H9 (cell line): ENCODE data around the gene MAPK6. TPM values are rescaled to one million over a fixed set of nuclear protein-coding genes. Genes with fewer than 3 reads are reported as not detected.

ENCODE experiments used
- DNase-seq: peaks from one replicate; pipeline ENCODE4 v3.0.0-alpha.2; 2017
- H2AFZ ChIP-seq: one replicate; pipeline ENCODE4 v1.6.1; 2013; ENCODE audit warnings: mild to moderate bottlenecking, low read length, control low read depth, moderate library complexity
- H2AK5ac ChIP-seq: 2 replicates; pipeline ENCODE4 v1.6.1; 2013; ENCODE audit warnings: low read length, control low read depth, mixed read lengths; ENCODE audit not compliant: insufficient read length
- H2BK120ac ChIP-seq: one replicate; pipeline ENCODE4 v1.6.1; 2013; ENCODE audit warnings: low read depth, mild to moderate bottlenecking, low read length, control low read depth, inconsistent platforms; ENCODE audit not compliant: poor library complexity, severe bottlenecking
- H2BK12ac ChIP-seq: 2 replicates; pipeline ENCODE4 v1.6.1; 2013; ENCODE audit warnings: low read length, control low read depth, mixed read lengths, low read depth; ENCODE audit not compliant: insufficient read length
- H2BK15ac ChIP-seq: 2 replicates; pipeline ENCODE4 v1.6.1; 2013; ENCODE audit warnings: low read depth, low read length, control low read depth
- H2BK20ac ChIP-seq: one replicate; pipeline ENCODE4 v1.6.1; 2013; ENCODE audit warnings: low read depth, mild to moderate bottlenecking, low read length, control low read depth, inconsistent platforms; ENCODE audit not compliant: poor library complexity, severe bottlenecking
- H2BK5ac ChIP-seq: 2 replicates; pipeline ENCODE4 v1.6.1; 2013; ENCODE audit warnings: low read length, control low read depth, mixed read lengths; ENCODE audit not compliant: insufficient read length
- H3K14ac ChIP-seq: 2 replicates; pipeline ENCODE4 v1.6.1; 2013; ENCODE audit warnings: low read length, control low read depth; ENCODE audit not compliant: insufficient read depth
- H3K18ac ChIP-seq: 2 replicates; pipeline ENCODE4 v1.6.1; 2013; ENCODE audit warnings: low read depth, mild to moderate bottlenecking, mixed read lengths, low read length, control low read depth; ENCODE audit not compliant: insufficient read length
- H3K23ac ChIP-seq: 2 replicates; pipeline ENCODE4 v1.6.1; 2013; ENCODE audit warnings: low read length, control low read depth, mixed read lengths, low read depth; ENCODE audit not compliant: insufficient read length
- H3K23me2 ChIP-seq: 2 replicates; pipeline ENCODE4 v1.6.1; 2013; ENCODE audit warnings: low read depth, mild to moderate bottlenecking, mixed read lengths, low read length, control low read depth; ENCODE audit not compliant: insufficient read length, poor library complexity, severe bottlenecking
- H3K27ac ChIP-seq: 2 replicates; pipeline ENCODE4 v1.5.1; 2013; ENCODE audit warnings: low read length, control low read depth, mixed read lengths, low read depth; ENCODE audit not compliant: insufficient read length
- H3K27me3 ChIP-seq: 2 replicates; pipeline ENCODE4 v1.6.1; 2013; ENCODE audit warnings: low read length, control low read depth, inconsistent platforms; ENCODE audit not compliant: insufficient read depth
- H3K4ac ChIP-seq: 2 replicates; pipeline ENCODE4 v1.6.1; 2013; ENCODE audit warnings: low read depth, mild to moderate bottlenecking, control low read depth, inconsistent platforms, low read length, moderate library complexity
- H3K4me1 ChIP-seq: 2 replicates; pipeline ENCODE4 v1.6.1; 2013; ENCODE audit warnings: low read length, control low read depth, inconsistent platforms; ENCODE audit not compliant: insufficient read depth
- H3K4me2 ChIP-seq: 2 replicates; pipeline ENCODE4 v1.6.1; 2013; ENCODE audit warnings: low read length, control low read depth, mixed read lengths; ENCODE audit not compliant: insufficient read length, insufficient read depth
- H3K56ac ChIP-seq: 2 replicates; pipeline ENCODE4 v1.6.1; 2013; ENCODE audit warnings: low read depth, mild to moderate bottlenecking, mixed read lengths, low read length, control low read depth; ENCODE audit not compliant: insufficient read length
- H3K79me1 ChIP-seq: 2 replicates; pipeline ENCODE4 v1.6.1; 2013; ENCODE audit warnings: low read depth, mild to moderate bottlenecking, moderate library complexity, low read length, control low read depth, inconsistent platforms; ENCODE audit not compliant: insufficient read depth, poor library complexity, severe bottlenecking
- H3K79me2 ChIP-seq: 2 replicates; pipeline ENCODE4 v1.6.1; 2013; ENCODE audit warnings: low read length, control low read depth, inconsistent platforms; ENCODE audit not compliant: insufficient read depth
- H3K9ac ChIP-seq: 2 replicates; pipeline ENCODE4 v1.6.1; 2013; ENCODE audit warnings: low read length, control low read depth, mixed read lengths; ENCODE audit not compliant: insufficient read length; ENCODE audit errors: extremely low read depth
- H3K9me3 ChIP-seq: one replicate; pipeline ENCODE4 v1.6.1; 2013; ENCODE audit warnings: low read depth, low read length, inconsistent platforms; ENCODE audit not compliant: control insufficient read depth
- H3T11ph ChIP-seq: one replicate; pipeline ENCODE4 v1.6.1; 2013; ENCODE audit warnings: mild to moderate bottlenecking, low read length, control low read depth, inconsistent platforms
- H4K20me1 ChIP-seq: one replicate; pipeline ENCODE4 v1.6.1; 2013; ENCODE audit not compliant: control insufficient read depth, insufficient read length, insufficient read depth
- H4K5ac ChIP-seq: 2 replicates; pipeline ENCODE4 v1.6.1; 2013; ENCODE audit warnings: low read depth, mild to moderate bottlenecking, mixed read lengths, low read length, control low read depth; ENCODE audit not compliant: insufficient read length
- H4K8ac ChIP-seq: replicated peaks from 2 replicates; pipeline ENCODE4 v1.6.1; 2013; ENCODE audit warnings: low read length, control low read depth, mixed read lengths, low read depth; ENCODE audit not compliant: insufficient read length
- H4K91ac ChIP-seq: 2 replicates; pipeline ENCODE4 v1.6.1; 2013; ENCODE audit warnings: low read depth, mild to moderate bottlenecking, moderate library complexity, mixed read lengths, low read length, control low read depth; ENCODE audit not compliant: insufficient read length
- H3K27ac Mint-ChIP-seq, 3 experiments: 2 replicates in 2 of 3; 3 replicates in 1 of 3; pipeline ENCODE4 v1.8.0; 2020 to 2021; ENCODE audit warnings: mixed read lengths in 3 of 3, mild to moderate bottlenecking in 1 of 3, moderate library complexity in 1 of 3
- H3K27me3 Mint-ChIP-seq: 2 replicates; pipeline ENCODE4 v1.8.0; 2021; ENCODE audit warnings: low read depth, mild to moderate bottlenecking, moderate library complexity, mixed read lengths
- H3K36me3 Mint-ChIP-seq, 3 experiments: 2 replicates in 2 of 3; 3 replicates in 1 of 3; pipeline ENCODE4 v1.8.0; 2020 to 2021; ENCODE audit warnings: low read depth in 3 of 3, mixed read lengths in 3 of 3; ENCODE audit not compliant: insufficient read depth in 1 of 3
- H3K4me1 Mint-ChIP-seq, 2 experiments: 2 replicates each; pipeline ENCODE4 v1.8.0; 2020; ENCODE audit warnings: mixed read lengths in 2 of 2
- H3K4me3 Mint-ChIP-seq, 2 experiments: 2 replicates in 1 of 2; 3 replicates in 1 of 2; pipeline ENCODE4 v1.8.0; 2020 to 2021; ENCODE audit warnings: mild to moderate bottlenecking in 2 of 2, mixed read lengths in 2 of 2, moderate library complexity in 1 of 2
- H3K9me3 Mint-ChIP-seq, 2 experiments: 2 replicates in 1 of 2; 3 replicates in 1 of 2; pipeline ENCODE4 v1.8.0; 2020; ENCODE audit warnings: mild to moderate bottlenecking in 2 of 2, mixed read lengths in 2 of 2, moderate library complexity in 1 of 2
- WGBS: extraction: QIAGEN DNeasy Blood & Tissue Kit; methylation state at CpG from one replicate; pipeline ENCODE4 v1.1.7; 2013; ENCODE audit warnings: missing lambda C conversion rate, low lambda C conversion rate, mixed read lengths; ENCODE audit not compliant: insufficient read length; ENCODE audit errors: extremely low coverage; 5-methylcytosine and 5-hydroxymethylcytosine counted together
- total RNA-seq: library from RNA; stranded (reverse); gene quantifications from 2 replicates; pipeline ENCODE4 v1.2.1, GENCODE V29; 2021
- TF ChIP-seq, protein P1 (sequence below): fragments of 200-600 bp; sonication (generic); conservative IDR thresholded peaks from 3 replicates; pipeline ENCODE4 v1.8.0; 2021; ENCODE audit warnings: antibody characterized with exemption, mild to moderate bottlenecking

The MAPK6 gene
- total RNA-seq, 1 experiment from 2014 or later = 88.6 TPM

DNA sequence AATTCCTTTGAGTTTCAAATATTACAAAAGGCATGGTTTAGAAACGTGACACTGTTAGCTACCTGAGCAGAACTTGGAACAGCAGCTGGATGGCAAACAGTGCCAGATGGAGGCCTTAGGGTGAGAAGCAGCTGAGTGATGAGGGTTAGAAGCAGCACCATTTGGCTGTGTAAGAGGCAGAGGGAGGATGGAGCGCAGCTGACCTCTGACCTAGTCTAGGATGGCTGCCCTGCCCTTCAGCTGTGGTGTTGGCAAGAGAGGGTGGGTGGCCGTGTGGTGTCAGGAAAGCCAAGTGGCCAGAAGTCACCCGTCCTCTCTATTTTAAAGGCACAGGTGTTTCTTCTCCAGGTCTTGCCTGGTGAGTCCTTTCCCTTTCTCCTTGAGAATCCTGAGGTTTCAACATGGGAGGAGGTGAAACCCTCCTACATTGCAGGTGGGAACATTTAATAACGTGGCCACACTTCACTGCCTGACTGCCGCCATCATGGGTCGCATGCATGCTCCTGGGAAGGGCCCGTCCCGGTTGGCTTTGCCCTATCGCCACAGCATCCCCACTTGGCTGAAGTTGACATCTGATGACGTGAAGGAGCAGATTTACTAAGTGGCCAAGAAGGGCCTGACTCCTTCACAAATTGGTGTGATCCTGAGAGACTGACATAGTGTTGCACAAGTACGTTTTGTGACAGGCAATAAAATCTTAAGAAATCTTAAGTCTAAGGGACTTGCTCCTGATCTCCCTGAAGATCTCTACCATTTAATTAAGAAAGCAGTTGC lies 76.0 kb downstream of the MAPK6 start:
- WGBS = no CpG with 5 or more reads among the region's 12 CpGs
- H3K36me3 Mint-ChIP-seq = 0 out of 7 replicates have a peak, but pooled peaks cover 0 to 4% (median 0%) of the 10 kb centered on the region in 3 experiments
- no peak overlapping the region for H3K27ac ChIP-seq

More for the DNA sequence above, 76.0 kb downstream of the MAPK6 start:
- no peak overlapping the region for H2BK120ac ChIP-seq
- no peak overlapping the region for H4K8ac ChIP-seq
- H3K27me3 ChIP-seq = no peaks in the 10 kb centered on the region
- H3K9me3 Mint-ChIP-seq = peaks cover 4 to 6% of the 10 kb centered on the region in 2 experiments; a peak in 4 of 5 replicates
- H3T11ph ChIP-seq = no peak overlapping the region
- H2AK5ac ChIP-seq = no peak overlapping the region
- H3K23me2 ChIP-seq = no peaks in the 10 kb centered on the region
- TF ChIP-seq, protein P1, sequence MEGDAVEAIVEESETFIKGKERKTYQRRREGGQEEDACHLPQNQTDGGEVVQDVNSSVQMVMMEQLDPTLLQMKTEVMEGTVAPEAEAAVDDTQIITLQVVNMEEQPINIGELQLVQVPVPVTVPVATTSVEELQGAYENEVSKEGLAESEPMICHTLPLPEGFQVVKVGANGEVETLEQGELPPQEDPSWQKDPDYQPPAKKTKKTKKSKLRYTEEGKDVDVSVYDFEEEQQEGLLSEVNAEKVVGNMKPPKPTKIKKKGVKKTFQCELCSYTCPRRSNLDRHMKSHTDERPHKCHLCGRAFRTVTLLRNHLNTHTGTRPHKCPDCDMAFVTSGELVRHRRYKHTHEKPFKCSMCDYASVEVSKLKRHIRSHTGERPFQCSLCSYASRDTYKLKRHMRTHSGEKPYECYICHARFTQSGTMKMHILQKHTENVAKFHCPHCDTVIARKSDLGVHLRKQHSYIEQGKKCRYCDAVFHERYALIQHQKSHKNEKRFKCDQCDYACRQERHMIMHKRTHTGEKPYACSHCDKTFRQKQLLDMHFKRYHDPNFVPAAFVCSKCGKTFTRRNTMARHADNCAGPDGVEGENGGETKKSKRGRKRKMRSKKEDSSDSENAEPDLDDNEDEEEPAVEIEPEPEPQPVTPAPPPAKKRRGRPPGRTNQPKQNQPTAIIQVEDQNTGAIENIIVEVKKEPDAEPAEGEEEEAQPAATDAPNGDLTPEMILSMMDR = no peak
- no peaks in the 10 kb centered on the region for H3K9me3 ChIP-seq
- DNase-seq = no peak
- H4K5ac ChIP-seq = no peak overlapping the region
- no peak overlapping the region for H3K18ac ChIP-seq
- H4K91ac ChIP-seq = no peak overlapping the region
- no peaks in the 10 kb centered on the region for H3K27me3 Mint-ChIP-seq
- no peaks in the 10 kb centered on the region for H4K20me1 ChIP-seq
- no peak overlapping the region for H3K56ac ChIP-seq
- no peak overlapping the region; a peak in 1 of 7 replicates for H3K27ac Mint-ChIP-seq
- H3K4me2 ChIP-seq = no peak overlapping the region
- no peaks in the 10 kb centered on the region for H3K79me2 ChIP-seq
- no peak overlapping the region for H2BK5ac ChIP-seq
- no peak overlapping the region for H2AFZ ChIP-seq
- no peak overlapping the region for H2BK15ac ChIP-seq
- H2BK20ac ChIP-seq = no peak overlapping the region
- no peaks in the 10 kb centered on the region for H3K79me1 ChIP-seq
- H3K4me3 Mint-ChIP-seq = no peak overlapping the region
- H3K23ac ChIP-seq = no peak overlapping the region
- H3K9ac ChIP-seq = no peak overlapping the region
- no peak overlapping the region for H3K4ac ChIP-seq
- H3K14ac ChIP-seq = no peak overlapping the region
- H2BK12ac ChIP-seq = no peak overlapping the region
- no peaks in the 10 kb centered on the region for H3K4me1 Mint-ChIP-seq
- H3K4me1 ChIP-seq = no peaks in the 10 kb centered on the region
